HCEC 1CT (cell line): ENCODE data around the gene POLR1C.
"Not testable (repeated sequence)": the region's sequence is repeated elsewhere in the genome, so short reads cannot be mapped to it uniquely, and the experiment has no call there.

Experiments
- DNase-seq: peaks from one replicate; pipeline ENCODE4 v3.0.0-alpha.2; 2017

Gene POLR1C

GRCh38 chr6:43516697-43517504 is at the start of gene POLR1C, which contains the start of gene YIPF3:
POLR1C (plus strand) TSS chr6:43517089; CDS start chr6:43517110, 21 bp downstream.
YIPF3 (minus strand) TSS chr6:43516926; CDS start chr6:43516807, 119 bp downstream.
- DNase-seq, result peak; percentile 96

- DNase-seq, result not testable (repeated sequence)
Measured at GRCh38 chr6:43467265-43467664, 49.6 kb upstream of the POLR1C start.

- no peak for DNase-seq
Measured at GRCh38 chr6:43467752-43468151, 49.1 kb upstream of the POLR1C start.

GRCh38 chr6:43468240-43468639 is 48.6 kb upstream of the POLR1C start:
- DNase-seq, result no peak

GRCh38 chr6:43468748-43469681 is 47.9 kb upstream of the POLR1C start:
- DNase-seq, result no peak

- no peak for DNase-seq
Measured at GRCh38 chr6:43469947-43470346, 46.9 kb upstream of the POLR1C start.

GRCh38 chr6:43471399-43471798 is 45.5 kb upstream of the POLR1C start:
- DNase-seq, result no peak

- DNase-seq, result no peak
Measured at GRCh38 chr6:43472515-43472914, 44.4 kb upstream of the POLR1C start.

- DNase-seq, result no peak
Measured at GRCh38 chr6:43475516-43475915, 41.4 kb upstream of the POLR1C start.

- DNase-seq, result no peak
Measured at GRCh38 chr6:43476746-43477145, 40.1 kb upstream of the POLR1C start.

- peak; percentile 73 for DNase-seq
Measured at GRCh38 chr6:43477235-43478007, 39.5 kb upstream of the POLR1C start, which contains the start of gene TJAP1. TJAP1 (plus strand) TSS chr6:43477570; CDS start chr6:43499002, 21,432 bp downstream.

- DNase-seq, result no peak
Measured at GRCh38 chr6:43478008-43478372, 38.9 kb upstream of the POLR1C start.

GRCh38 chr6:43481075-43481474 is 35.8 kb upstream of the POLR1C start:
- DNase-seq, result no peak

- no peak for DNase-seq
Measured at GRCh38 chr6:43481591-43482236, 35.2 kb upstream of the POLR1C start.

- DNase-seq, result no peak
Measured at GRCh38 chr6:43488667-43489276, 28.1 kb upstream of the POLR1C start.

- no peak for DNase-seq
Measured at GRCh38 chr6:43489277-43490072, 27.4 kb upstream of the POLR1C start.

GRCh38 chr6:43490523-43490939 is 26.4 kb upstream of the POLR1C start:
- no peak for DNase-seq

- DNase-seq, result peak; percentile 82
Measured at GRCh38 chr6:43491750-43492661, 24.9 kb upstream of the POLR1C start.

GRCh38 chr6:43492673-43493072 is 24.2 kb upstream of the POLR1C start:
- DNase-seq, result no peak

GRCh38 chr6:43493230-43493629 is 23.7 kb upstream of the POLR1C start:
- DNase-seq, result no peak
